Ramos (cell line): ENCODE results near the gene TSPYL6.

Experiments used
- in situ Hi-C: fragments of 300-500 bp; cut with MboI; formaldehyde crosslinking; loops from one replicate; pipeline ENCODE4 v1.14.3; 2022; ENCODE audit warnings: low sequenced_read_pairs; ENCODE audit not compliant: unreplicated experiment

The TSPYL6 gene

DNA sequence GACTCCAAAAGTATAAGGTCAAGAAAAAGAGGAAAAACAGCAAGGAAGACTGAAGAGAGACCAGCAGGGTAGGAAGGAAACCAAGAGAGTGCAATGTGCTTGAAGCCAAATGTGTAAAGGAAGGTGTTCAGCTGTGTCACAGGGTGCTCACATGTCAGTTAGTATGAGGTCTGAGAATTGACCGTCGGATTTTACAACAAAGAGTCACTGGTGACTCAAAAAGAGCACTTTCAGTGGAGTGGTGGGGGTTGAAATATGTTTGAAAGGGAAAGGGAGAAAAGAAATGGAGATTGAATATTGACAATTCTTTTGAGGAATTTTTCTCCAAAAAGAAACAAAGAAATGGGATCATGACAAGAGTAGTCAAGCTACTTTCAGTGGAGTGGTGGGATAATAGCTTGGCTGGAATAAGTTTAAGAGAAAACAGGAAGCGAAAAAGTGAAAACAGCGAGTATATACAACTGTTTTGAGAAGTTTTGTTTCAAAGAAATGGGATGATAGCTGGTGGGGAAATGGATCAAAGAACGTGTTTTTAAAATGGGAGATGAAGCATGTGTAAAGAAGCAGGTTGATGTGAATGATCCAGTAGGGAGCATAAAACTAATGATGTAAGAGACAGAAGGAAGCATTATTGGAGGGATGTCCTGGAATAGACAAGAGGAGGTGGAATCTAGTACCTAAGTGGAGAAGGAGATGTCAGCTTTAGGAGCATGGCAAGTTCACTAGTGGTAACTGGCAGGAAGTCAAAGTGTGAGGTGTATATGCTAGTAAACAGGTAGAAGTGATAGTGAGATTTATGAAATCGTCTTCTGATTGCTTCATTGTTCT, 3.6 kb upstream of the TSPYL6 start:
- in situ Hi-C loops: no loop called here

GRCh38 chr2:54258166-54258565, 2.1 kb upstream of the TSPYL6 start:
- in situ Hi-C loops: no loop called here

DNA sequence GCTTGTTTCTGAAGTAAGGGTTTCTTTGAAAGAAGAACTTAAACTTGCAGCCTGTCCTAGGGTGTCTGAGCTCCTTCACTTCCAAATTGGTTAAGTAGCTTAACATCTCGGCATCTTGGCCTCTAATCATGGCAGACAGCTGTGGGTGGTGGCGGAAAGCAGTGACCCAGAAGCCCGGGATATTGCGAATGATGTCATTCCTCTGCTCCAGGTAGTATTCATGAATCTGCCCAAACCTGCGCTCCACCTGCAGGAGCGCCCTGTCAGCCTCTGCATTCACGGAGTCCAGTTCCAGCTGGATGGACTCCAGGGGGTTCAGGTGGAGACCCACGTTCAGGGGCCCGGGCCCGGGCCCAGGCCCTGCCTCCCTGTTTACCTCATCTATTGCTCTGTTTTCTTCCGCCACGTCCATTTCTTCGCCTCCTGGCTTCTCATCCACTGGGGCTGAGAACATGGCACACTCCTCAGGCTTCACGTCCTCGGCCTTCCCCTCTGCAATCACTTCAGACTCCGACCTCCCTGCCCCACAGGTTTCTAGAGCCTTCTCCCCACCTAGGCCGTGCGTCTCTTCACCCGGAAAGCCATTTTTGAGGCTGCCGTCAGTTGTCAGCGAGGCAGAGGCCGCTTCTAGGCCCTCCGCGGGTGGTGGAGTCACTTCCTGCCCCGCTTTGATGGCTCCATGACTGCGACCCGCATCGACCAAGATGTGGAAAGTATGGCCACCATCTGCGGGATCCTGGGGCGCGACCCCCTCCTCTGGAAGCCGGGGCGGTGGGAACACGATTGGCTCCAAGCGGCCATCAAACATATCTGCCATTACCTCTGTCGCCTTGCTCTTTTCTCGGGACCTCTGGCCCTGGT, 569 bp downstream of the TSPYL6 start:
- in situ Hi-C loops: no loop called here

DNA sequence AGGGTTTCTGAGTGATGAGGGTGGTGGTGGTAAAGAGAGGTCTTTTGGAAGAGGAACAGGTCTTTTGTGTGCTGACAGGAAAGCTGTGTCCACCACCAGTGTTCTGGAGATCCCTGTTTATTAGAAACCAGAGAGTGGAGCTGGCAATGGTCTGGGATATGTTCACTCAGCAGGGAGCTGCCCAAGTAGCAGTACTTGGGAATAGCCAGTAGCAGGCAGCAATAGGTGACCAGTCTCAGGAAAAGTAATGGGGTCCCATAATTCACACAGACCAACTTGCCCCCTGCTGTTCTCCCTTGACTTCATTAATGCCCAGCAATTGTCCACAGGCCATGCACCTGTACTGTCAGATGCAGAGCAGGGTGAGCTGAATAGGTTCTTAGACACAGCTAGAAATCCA, 1.8 kb downstream of the TSPYL6 start:
- in situ Hi-C loops: no loop called here

- in situ Hi-C loops: no loop called here
Measured at GRCh38 chr2:54249629-54250028, 6.4 kb downstream of the TSPYL6 start.

GRCh38 chr2:54247115-54247514, 8.9 kb downstream of the TSPYL6 start:
- in situ Hi-C loops: no loop called here

DNA sequence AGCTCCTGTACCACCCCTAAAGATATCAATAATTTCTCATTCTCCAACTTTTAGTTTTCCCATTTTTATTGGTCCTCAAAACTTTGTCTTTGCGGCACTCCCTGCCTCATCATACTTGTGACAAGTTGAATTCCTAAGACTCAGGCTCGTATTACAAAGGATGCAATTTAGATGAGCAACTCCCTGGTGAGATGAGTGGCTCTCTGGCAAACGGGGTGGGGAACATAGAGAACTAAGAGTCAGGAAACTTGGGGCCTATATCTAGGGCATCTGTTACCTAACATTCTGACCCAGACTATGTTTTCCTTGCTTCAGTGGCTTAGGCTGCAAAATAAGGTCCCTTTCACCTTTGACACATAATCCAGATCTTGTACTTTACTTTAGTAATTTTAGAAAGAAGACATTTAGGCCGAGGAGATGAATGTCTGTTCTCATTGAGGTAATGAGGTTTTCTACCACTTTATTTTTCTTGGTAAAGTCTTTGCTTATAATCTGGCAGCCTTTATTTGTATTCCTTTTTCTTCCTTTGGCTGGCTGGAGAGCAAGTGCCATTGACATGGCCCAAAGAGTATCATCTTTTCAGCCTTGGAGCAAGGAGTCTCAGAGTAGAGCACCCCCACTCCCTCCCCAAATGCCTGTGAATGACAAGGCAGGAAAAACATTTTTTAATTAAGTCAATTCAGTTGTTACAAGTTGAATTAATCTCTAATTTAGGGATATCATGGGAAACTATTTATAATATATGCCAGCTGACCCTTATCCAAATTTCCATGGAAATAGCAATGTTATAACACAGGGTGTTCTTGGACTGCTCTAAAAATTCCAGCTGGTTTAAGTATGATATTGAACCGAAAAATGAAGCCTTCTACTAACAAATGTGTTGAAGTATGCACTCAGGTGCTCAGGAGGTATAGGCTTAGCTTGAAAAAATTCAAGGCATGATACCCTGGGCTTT, 15.2 kb downstream of the TSPYL6 start:
- in situ Hi-C loops: no loop called here

DNA sequence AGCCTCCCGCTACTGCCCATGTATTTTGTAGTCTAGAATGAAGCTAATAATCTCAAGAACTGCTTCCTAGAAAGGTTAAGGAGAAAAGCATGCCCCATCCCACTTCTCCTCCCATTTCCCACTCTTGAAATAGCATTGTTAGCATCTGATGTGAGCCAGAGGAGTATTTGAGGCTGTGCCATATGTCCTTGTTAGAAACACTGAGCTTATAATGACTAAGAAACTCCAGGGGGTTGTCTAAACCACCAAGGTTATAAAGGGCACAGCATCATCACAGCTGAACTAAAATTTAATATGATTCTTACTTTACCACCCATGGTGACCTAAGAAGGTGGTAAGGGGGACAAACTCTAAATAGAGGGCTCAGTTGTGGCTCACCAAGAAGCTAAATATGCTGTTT, 16.6 kb downstream of the TSPYL6 start:
- in situ Hi-C loops: no loop called here

DNA sequence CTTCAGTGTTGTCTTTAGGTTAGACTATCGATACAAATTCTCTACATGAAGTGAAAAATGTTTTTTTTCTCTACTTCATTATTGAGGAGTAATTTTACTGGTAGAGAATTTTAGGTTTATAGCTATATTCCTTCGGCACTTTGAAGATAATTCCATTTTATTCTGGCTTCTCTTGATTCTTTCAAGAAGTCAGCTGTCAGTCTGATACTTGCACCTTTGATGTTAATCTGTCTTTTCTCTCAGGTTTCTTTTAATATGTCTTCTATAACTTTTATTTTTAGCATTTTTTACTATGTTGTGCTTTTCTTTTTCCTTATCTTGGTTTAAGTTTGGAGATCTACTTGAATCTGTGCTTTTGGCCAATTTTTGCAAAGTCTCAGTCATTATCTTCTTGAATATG, 18.6 kb downstream of the TSPYL6 start:
- in situ Hi-C loops: no loop called here

GRCh38 chr2:54233832-54234649, 22.0 kb downstream of the TSPYL6 start:
- in situ Hi-C loops: no loop called here

GRCh38 chr2:54228945-54229344, 27.1 kb downstream of the TSPYL6 start:
- in situ Hi-C loops: no loop called here

DNA sequence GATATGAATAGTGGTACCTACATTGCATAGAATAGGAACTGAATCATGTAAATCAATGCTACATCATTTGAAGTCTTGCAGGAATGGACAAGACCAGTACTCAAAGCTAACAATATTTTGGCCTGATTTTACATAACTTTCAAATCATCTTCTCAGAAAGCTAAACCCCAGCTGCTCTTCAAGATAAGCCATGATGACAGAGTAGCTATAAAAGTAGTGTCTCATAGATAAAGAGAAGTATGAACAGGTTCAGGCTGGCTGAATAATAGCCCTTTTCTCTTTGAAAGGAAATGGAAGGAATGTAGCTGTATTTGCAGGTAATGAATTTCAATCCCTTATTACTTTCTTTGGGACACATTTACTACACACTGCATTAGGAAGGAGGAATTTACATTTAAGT, 28.2 kb downstream of the TSPYL6 start:
- in situ Hi-C loops: no loop called here

GRCh38 chr2:54226260-54226659, 29.8 kb downstream of the TSPYL6 start:
- in situ Hi-C loops: no loop called here

- in situ Hi-C loops: no loop called here
Measured at GRCh38 chr2:54224997-54225396, 31.0 kb downstream of the TSPYL6 start.

DNA sequence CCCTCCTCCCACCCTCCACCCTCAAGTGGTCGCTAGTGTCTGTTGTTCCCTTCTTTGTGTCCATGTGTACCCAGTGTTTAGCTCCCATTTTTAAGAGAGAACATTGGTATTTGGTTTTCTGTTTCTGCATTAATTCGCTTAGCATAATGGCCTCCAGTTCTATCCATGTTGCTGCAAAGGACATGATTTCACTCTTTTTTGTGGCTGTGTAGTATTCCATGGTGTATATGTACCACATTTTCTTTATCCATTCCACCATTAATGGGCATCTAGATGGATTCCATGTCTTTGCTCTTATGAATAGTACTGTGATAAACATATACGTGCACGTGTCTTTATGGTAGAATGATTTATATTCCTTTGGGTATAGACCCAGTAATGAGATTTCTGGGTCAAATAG, 42.9 kb downstream of the TSPYL6 start:
- in situ Hi-C loops: no loop called here

DNA sequence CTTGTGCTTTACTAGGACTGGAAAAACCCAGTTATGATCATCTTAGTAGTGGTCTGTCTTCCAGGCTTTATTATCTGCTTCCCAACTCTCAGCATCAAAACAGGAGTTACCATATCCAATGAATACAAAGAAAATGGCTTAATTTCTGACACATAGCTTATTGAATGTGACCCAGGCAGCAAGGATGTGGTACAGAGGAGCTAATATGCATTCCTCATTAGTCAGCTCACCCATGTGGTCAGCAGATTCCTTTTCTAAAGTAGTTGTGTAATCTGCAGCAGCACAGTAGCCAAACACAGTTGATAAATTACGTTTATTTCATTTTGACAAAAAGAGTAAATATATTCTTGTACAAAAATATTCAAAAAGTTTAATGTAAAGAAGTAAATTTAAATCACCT, 43.6 kb downstream of the TSPYL6 start:
- in situ Hi-C loops: no loop called here

- in situ Hi-C loops: no loop called here
Measured at GRCh38 chr2:54209379-54209778, 46.6 kb downstream of the TSPYL6 start.

DNA sequence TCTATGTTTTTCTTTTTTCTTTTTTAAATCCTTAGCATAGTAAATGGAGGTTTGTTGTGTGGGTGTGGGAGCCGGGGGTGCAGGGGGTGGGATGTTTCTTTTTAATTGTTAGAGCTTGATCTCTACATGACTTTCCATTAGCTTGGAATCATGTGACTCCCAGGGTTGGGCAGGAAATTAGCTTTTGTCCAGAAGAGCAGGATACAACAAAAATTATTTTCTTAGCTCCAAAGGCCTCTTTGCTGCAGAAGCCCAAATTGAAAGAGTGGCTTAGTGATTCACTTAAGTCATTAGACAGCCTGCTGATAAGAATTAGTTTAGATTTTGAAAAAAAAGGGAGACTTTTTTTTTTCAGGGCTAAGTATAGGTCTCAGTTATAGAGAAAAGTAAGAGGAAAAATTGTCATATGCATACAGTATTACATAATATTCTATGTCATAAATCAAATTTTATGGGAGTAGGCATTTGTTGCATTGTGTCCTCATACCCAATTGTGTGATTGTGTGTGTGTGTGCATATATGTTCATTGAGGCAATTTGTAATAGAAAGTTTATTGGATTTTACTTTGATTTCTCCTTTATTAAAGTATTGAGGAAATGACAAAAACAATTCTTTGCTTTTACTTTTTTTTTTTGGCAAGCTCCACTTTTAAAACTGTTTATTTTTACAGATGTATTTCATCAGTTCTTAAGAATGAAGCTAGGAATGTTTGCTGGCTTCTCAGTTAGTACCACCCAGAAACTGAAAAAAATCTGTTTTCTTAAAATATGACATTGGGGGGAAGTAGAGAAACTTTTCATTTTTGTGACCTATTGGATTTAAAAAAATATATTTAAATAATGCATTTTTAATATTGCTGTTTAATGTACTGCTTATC, 47.4 kb downstream of the TSPYL6 start:
- in situ Hi-C loops: no loop called here
